ENCODE results near the gene ZNRD2. TPM values are rescaled to one million over a fixed set of nuclear protein-coding genes. Genes with fewer than 3 reads are reported as not detected.

Gene ZNRD2
- total RNA-seq, 4 donors from 2014 or later = 16.5 to 25.7 (median 25.4) TPM

GRCh38 chr11:65565624-65566453 lies 4.4 kb upstream of the ZNRD2 start:
- TF ChIP-seq POLR2A (IDR thresholded peaks at IDR 0.05) (no peak), CTCF (IDR thresholded peaks at IDR 0.05) (no peak)
- Histone ChIP-seq H3K9me3 (no peaks in the 10 kb centered on the region), H3K4me1 (peaks cover 0 to 33% (median 9%) of the 10 kb centered on the region in 4 donors), H3K27me3 (no peaks in the 10 kb centered on the region), H3K36me3 (no peaks in the 10 kb centered on the region), H3K27ac (peak overlapping the region; percentile 44 to 67 (median 56)), H3K4me3 (no peak overlapping the region)
- DNase-seq = no peak

GRCh38 chr11:65569164-65569972 lies 909 bp upstream of the ZNRD2 start:
- H3K36me3 ChIP-seq = no peaks in the 10 kb centered on the region
- no peaks in the 10 kb centered on the region for H3K9me3 ChIP-seq
- peaks cover 5 to 53% (median 30%) of the 10 kb centered on the region in 4 donors for H3K4me1 ChIP-seq
- H3K27ac ChIP-seq = peak overlapping the region; percentile 92 to 97 (median 96)
- H3K27me3 ChIP-seq = no peaks in the 10 kb centered on the region
- no peak for TF ChIP-seq POLR2A (IDR thresholded peaks at IDR 0.05)
- no peak for TF ChIP-seq CTCF (IDR thresholded peaks at IDR 0.05)
- no peak for DNase-seq
- peak overlapping the region; percentile 45 to 83 (median 80) for H3K4me3 ChIP-seq

GRCh38 chr11:65571420-65571819 lies 1.1 kb downstream of the ZNRD2 start:
- no peaks in the 10 kb centered on the region for H3K36me3 ChIP-seq
- H3K9me3 ChIP-seq = no peaks in the 10 kb centered on the region
- H3K27ac ChIP-seq = peak overlapping the region; percentile 90 to 97 (median 94)
- H3K4me3 ChIP-seq = peak overlapping the region in 3 of 4 donors; percentile 77 to 83 (median 83)
- TF ChIP-seq CTCF (IDR thresholded peaks at IDR 0.05) (no peak), POLR2A (IDR thresholded peaks at IDR 0.05) (no peak)
- no peaks in the 10 kb centered on the region for H3K27me3 ChIP-seq
- DNase-seq = no peak
- H3K4me1 ChIP-seq = peaks cover 5 to 62% (median 32%) of the 10 kb centered on the region in 4 donors

GRCh38 chr11:65571940-65572339 lies 1.7 kb downstream of the ZNRD2 start:
- peak overlapping the region; percentile 90 to 97 (median 94) for H3K27ac ChIP-seq
- H3K9me3 ChIP-seq = no peaks in the 10 kb centered on the region
- H3K27me3 ChIP-seq = no peaks in the 10 kb centered on the region
- H3K36me3 ChIP-seq = no peaks in the 10 kb centered on the region
- peak in 1 of 3 donors; percentile 68 for DNase-seq
- H3K4me3 ChIP-seq = peak overlapping the region; percentile 77 to 96 (median 87)
- TF ChIP-seq CTCF (IDR thresholded peaks at IDR 0.05) (peak in 3 of 6 experiments; percentile 39 to 49 (median 46)), POLR2A (IDR thresholded peaks at IDR 0.05) (no peak)
- H3K4me1 ChIP-seq = peaks cover 8 to 62% (median 35%) of the 10 kb centered on the region in 4 donors

GRCh38 chr11:65572356-65573051 lies 2.2 kb downstream of the ZNRD2 start, which contains the start of gene FAM89B:
Gene FAM89B, plus strand, starts transcription at chr11:65572538. Its CDS starts 132 bp downstream, at chr11:65572670.
- H3K27ac ChIP-seq = peak within 1 kb of the TSS; percentile 90 to 97 (median 94)
- peak within 1 kb of the TSS; percentile 77 to 96 (median 87) for H3K4me3 ChIP-seq
- H3K9me3 ChIP-seq = no peaks in the 10 kb centered on the region
- H3K36me3 ChIP-seq = no peaks in the 10 kb centered on the region
- peaks cover 8 to 68% (median 41%) of the 10 kb centered on the region in 4 donors for H3K4me1 ChIP-seq
- H3K27me3 ChIP-seq = no peaks in the 10 kb centered on the region
- TF ChIP-seq CTCF (IDR thresholded peaks at IDR 0.05) (peak in 2 of 6 experiments; percentile 5 to 9), POLR2A (IDR thresholded peaks at IDR 0.05) (peak in 1 of 2 donors; percentile 74)
- DNase-seq = peak; percentile 95 to 97 (median 95)
